Bronchial epithelial cell (primary cell): ENCODE measurements around the gene DIAPH1. TPM values are rescaled to one million over a fixed set of nuclear protein-coding genes. Genes with fewer than 3 reads are reported as not detected.

Experiments
- DNase-seq: peaks from one replicate; pipeline ENCODE4 v3.0.0-alpha.2; 2010; ENCODE audit warnings: low read depth
- FAIRE-seq: peaks from 2 replicates; lab custom pipeline; 2011; peaks lifted over from hg19 to GRCh38; lab: Jason Lieb, UNC
- H3K27me3 ChIP-seq: 2 replicates; pipeline ENCODE4 v1.5.1; 2011; ENCODE audit warnings: low read length; ENCODE audit not compliant: control insufficient read depth, insufficient read depth
- H3K36me3 ChIP-seq: 2 replicates; pipeline ENCODE4 v1.5.1; 2011; ENCODE audit warnings: low read length; ENCODE audit not compliant: control insufficient read depth, insufficient read depth
- H3K4me3 ChIP-seq: 2 replicates; pipeline ENCODE4 v1.5.1; 2011; ENCODE audit warnings: mild to moderate bottlenecking, low read depth, low read length, control low read depth
- CTCF ChIP-seq: IDR thresholded peaks from 2 replicates; pipeline ENCODE4 v1.5.1; 2011; ENCODE audit warnings: mild to moderate bottlenecking, moderate library complexity, low read length, control low read depth, inconsistent platforms; ENCODE audit not compliant: insufficient read depth, severe bottlenecking
- total RNA-seq: library from RNA; depleted of rRNA; stranded (reverse); fragments of >200 nt; gene quantifications from 2 replicates; pipeline ENCODE4 v1.2.1, GENCODE V29; 2014

Gene DIAPH1
- total RNA-seq, result 48.2 and 57.1 TPM in 2 replicates

GRCh38 chr5:141618804-141619554 is at the start of gene DIAPH1:
TSS of gene DIAPH1 (minus strand) at chr5:141619000. CDS start at chr5:141618914, 86 bp downstream.
- Histone ChIP-seq H3K27me3 (no peaks in the 10 kb centered on the region), H3K4me3 (peak within 1 kb of the TSS; percentile 86), H3K36me3 (peaks cover 8% of the 10 kb centered on the region)
- DNase-seq, result peak; percentile 86
- FAIRE-seq, result no peak
- TF ChIP-seq CTCF, result peak; percentile 100

GRCh38 chr5:141665995-141666940 is 47.5 kb upstream of the DIAPH1 start:
- no peak for FAIRE-seq

GRCh38 chr5:141664733-141665461 is 46.1 kb upstream of the DIAPH1 start:
- DNase-seq (peak; percentile 55), FAIRE-seq (no peak)

More at GRCh38 chr5:141665995-141666940, 47.5 kb upstream of the DIAPH1 start:
- peaks cover 9% of the 10 kb centered on the region for H3K36me3 ChIP-seq
- no peak overlapping the region for H3K4me3 ChIP-seq
- H3K27me3 ChIP-seq, result no peaks in the 10 kb centered on the region
- no peak for DNase-seq
- no peak for TF ChIP-seq CTCF

GRCh38 chr5:141663506-141663905 is 44.7 kb upstream of the DIAPH1 start:
- DNase-seq (no peak), FAIRE-seq (no peak)
- H3K36me3 ChIP-seq, result peaks cover 8% of the 10 kb centered on the region
- H3K27me3 ChIP-seq, result no peaks in the 10 kb centered on the region
- no peak overlapping the region for H3K4me3 ChIP-seq
- TF ChIP-seq CTCF, result no peak

More at GRCh38 chr5:141664733-141665461, 46.1 kb upstream of the DIAPH1 start:
- Histone ChIP-seq H3K36me3 (peaks cover 5% of the 10 kb centered on the region), H3K27me3 (no peaks in the 10 kb centered on the region), H3K4me3 (no peak overlapping the region)
- TF ChIP-seq CTCF, result peak; percentile 91

GRCh38 chr5:141662028-141662427 is 43.2 kb upstream of the DIAPH1 start:
- FAIRE-seq, result no peak

More at GRCh38 chr5:141662028-141662427, 43.2 kb upstream of the DIAPH1 start:
- Histone ChIP-seq H3K36me3 (peaks cover 8% of the 10 kb centered on the region), H3K4me3 (no peak overlapping the region), H3K27me3 (no peaks in the 10 kb centered on the region)
- DNase-seq, result no peak
- no peak for TF ChIP-seq CTCF
